Chondrocyte (in vitro differentiated cells): ENCODE measurements around the gene SMARCA4. TPM values are rescaled to one million over a fixed set of nuclear protein-coding genes. Genes with fewer than 3 reads are reported as not detected.

Experiments used
- DNase-seq: peaks from one replicate; pipeline ENCODE4 v3.0.0; 2021; ENCODE audit warnings: mixed read lengths, low spot score
- H3K27ac Mint-ChIP-seq: one replicate; pipeline ENCODE4 v1.8.0; 2021; ENCODE audit warnings: mild to moderate bottlenecking, moderate library complexity, mixed read lengths; ENCODE audit not compliant: unreplicated experiment
- H3K27me3 Mint-ChIP-seq: 2 replicates; pipeline ENCODE4 v1.8.0; 2021; ENCODE audit warnings: low read depth, mixed read lengths
- H3K36me3 Mint-ChIP-seq: 2 replicates; pipeline ENCODE4 v1.8.0; 2021; ENCODE audit warnings: low read depth, mixed read lengths
- H3K4me1 Mint-ChIP-seq: 2 replicates; pipeline ENCODE4 v1.8.0; 2021; ENCODE audit warnings: low read depth, mild to moderate bottlenecking, mixed read lengths
- H3K4me3 Mint-ChIP-seq: one replicate; pipeline ENCODE4 v1.8.0; 2021; ENCODE audit warnings: mild to moderate bottlenecking, moderate library complexity, mixed read lengths; ENCODE audit not compliant: unreplicated experiment
- H3K9me3 Mint-ChIP-seq: 2 replicates; pipeline ENCODE4 v1.8.0; 2021; ENCODE audit warnings: low read depth, mixed read lengths
- total RNA-seq: library from RNA; stranded (reverse); gene quantifications from 3 replicates; pipeline ENCODE4 v1.2.1, GENCODE V29; 2021
- TF ChIP-seq, protein P1 (sequence below): fragments of 200-600 bp; sonication (generic); IDR thresholded peaks from 2 replicates; pipeline ENCODE4 v1.5.0; 2021; ENCODE audit warnings: antibody characterized with exemption, mild to moderate bottlenecking, moderate library complexity

Gene SMARCA4
- total RNA-seq, 1 donor from 2014 or later = 107 TPM

DNA sequence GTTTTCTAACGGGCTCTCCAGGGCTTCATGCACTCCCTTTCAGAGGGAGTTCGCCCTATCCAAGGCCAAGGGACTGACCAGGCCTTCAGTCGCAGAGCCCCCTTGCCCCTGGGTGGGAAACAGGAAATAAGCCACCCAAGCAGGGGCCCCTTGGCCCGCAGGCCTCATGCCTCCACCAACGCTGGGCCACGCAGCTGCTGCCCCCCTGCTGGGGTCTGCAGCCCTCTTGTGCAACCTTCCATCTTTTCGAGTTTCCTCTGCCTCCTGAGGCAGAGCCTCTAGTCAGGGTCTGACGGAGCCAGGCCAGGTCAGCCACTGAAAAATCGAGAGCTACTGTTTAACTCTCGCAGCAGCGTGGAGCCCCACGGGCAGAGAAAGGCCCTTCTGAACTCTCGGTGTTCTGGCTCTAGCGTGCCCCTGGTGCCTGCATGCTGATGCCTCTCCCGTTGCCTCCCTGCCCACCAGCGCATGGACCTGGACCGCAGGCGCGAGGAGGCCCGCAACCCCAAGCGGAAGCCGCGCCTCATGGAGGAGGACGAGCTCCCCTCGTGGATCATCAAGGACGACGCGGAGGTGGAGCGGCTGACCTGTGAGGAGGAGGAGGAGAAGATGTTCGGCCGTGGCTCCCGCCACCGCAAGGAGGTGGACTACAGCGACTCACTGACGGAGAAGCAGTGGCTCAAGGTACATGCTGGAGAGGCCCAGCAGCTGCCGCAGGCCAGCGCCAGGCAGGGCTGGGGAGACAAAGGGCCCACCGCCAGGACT, 73.8 kb downstream of the SMARCA4 start:
- Mint-ChIP-seq H3K9me3 (no peaks in the 10 kb centered on the region), H3K36me3 (peaks cover 40% of the 10 kb centered on the region), H3K4me1 (peaks cover 6% of the 10 kb centered on the region), H3K4me3 (no peak overlapping the region), H3K27me3 (no peaks in the 10 kb centered on the region), H3K27ac (no peak overlapping the region)
- TF ChIP-seq, protein P1, sequence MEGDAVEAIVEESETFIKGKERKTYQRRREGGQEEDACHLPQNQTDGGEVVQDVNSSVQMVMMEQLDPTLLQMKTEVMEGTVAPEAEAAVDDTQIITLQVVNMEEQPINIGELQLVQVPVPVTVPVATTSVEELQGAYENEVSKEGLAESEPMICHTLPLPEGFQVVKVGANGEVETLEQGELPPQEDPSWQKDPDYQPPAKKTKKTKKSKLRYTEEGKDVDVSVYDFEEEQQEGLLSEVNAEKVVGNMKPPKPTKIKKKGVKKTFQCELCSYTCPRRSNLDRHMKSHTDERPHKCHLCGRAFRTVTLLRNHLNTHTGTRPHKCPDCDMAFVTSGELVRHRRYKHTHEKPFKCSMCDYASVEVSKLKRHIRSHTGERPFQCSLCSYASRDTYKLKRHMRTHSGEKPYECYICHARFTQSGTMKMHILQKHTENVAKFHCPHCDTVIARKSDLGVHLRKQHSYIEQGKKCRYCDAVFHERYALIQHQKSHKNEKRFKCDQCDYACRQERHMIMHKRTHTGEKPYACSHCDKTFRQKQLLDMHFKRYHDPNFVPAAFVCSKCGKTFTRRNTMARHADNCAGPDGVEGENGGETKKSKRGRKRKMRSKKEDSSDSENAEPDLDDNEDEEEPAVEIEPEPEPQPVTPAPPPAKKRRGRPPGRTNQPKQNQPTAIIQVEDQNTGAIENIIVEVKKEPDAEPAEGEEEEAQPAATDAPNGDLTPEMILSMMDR = no peak
- no peak for DNase-seq

DNA sequence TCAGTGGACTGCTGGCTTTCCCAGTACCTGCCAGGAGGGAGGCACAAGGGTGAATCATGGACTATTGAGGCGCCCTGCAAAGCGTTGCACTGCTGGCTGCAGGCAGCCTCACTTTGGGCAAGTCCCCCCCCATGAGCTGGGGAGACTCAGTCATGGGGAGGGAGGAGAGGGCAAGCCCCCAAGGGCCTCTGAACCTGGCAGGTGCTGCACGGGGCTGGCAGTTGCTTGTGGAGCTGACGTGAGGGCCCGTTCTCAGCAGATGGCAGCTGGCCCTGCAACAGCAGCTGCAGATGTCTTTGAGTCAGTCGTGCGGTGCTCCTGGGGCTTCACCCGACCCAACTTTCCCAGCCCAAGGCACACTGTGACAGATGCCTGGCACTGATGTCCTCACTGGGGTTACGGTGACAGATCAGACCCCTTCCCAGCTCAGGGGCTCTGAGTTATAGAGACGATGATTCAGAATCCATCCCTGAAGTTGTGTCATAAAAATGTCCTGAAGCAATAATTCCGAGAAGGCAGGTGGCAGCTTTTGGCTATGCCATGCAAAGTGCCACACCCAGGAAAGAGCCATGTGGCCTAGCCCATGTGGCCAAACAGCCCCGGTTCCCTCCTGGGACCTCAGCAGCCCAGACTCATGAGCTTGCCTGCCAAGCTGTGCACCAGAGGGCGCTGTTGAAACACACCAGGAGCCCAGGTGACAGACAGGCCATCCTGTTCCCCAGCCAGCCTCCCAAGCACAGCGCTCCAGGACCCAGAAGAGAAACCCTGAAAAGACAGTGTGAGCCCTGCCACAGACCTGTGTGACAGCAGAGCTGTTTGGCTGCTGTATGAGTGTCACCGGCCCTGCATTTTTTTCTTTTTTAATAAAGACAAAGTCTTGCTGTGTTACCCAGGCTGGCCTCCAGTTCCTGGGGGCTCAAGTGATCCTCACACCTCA, 74.9 kb downstream of the SMARCA4 start:
- H3K4me1 Mint-ChIP-seq = peaks cover 6% of the 10 kb centered on the region
- H3K4me3 Mint-ChIP-seq = no peak overlapping the region
- H3K36me3 Mint-ChIP-seq = peaks cover 34% of the 10 kb centered on the region
- no peaks in the 10 kb centered on the region for H3K27me3 Mint-ChIP-seq
- no peaks in the 10 kb centered on the region for H3K9me3 Mint-ChIP-seq
- TF ChIP-seq, protein P1 = peak; percentile 95
- peak overlapping the region; percentile 63 for H3K27ac Mint-ChIP-seq
- no peak for DNase-seq

DNA sequence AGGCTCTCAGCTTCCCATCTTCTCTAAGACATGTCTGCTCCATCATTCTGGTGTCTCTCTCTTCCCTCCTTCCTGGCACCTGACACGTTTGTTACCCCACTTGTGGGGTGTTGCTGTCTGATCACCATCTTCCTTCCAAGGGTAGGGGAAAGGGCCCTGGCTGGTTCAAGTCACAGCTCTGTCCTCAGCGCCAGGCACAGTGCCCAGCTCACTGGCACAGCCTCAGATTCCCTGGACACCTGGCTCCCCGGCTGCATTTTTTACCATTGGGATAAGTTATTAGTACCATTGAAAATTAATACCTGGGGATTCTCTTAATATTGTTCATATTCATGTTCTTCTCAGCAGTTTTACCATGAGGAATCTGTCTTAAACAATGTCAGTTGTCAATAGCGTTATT, 77.7 kb downstream of the SMARCA4 start:
- Mint-ChIP-seq H3K27ac (no peak overlapping the region), H3K27me3 (no peaks in the 10 kb centered on the region), H3K9me3 (no peaks in the 10 kb centered on the region)

DNA sequence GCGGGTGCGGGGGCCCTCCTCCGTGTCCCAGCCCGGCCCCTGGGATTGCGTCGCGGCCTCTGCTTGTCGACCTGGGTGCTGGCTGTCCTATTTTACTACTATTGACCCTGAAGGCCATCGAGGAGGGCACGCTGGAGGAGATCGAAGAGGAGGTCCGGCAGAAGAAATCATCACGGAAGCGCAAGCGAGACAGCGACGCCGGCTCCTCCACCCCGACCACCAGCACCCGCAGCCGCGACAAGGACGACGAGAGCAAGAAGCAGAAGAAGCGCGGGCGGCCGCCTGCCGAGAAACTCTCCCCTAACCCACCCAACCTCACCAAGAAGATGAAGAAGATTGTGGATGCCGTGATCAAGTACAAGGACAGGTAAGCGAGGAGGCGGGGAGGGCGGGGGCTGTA, 80.4 kb downstream of the SMARCA4 start:
- Mint-ChIP-seq H3K9me3 (no peaks in the 10 kb centered on the region), H3K27me3 (no peaks in the 10 kb centered on the region), H3K36me3 (peaks cover 41% of the 10 kb centered on the region), H3K4me1 (no peaks in the 10 kb centered on the region), H3K27ac (no peak overlapping the region), H3K4me3 (no peak overlapping the region)
- TF ChIP-seq, protein P1 = no peak
- DNase-seq = no peak

More for the DNA sequence above, 77.7 kb downstream of the SMARCA4 start:
- Mint-ChIP-seq H3K36me3 (peaks cover 40% of the 10 kb centered on the region), H3K4me1 (peaks cover 6% of the 10 kb centered on the region), H3K4me3 (no peak overlapping the region)
- TF ChIP-seq, protein P1 = no peak
- no peak for DNase-seq

DNA sequence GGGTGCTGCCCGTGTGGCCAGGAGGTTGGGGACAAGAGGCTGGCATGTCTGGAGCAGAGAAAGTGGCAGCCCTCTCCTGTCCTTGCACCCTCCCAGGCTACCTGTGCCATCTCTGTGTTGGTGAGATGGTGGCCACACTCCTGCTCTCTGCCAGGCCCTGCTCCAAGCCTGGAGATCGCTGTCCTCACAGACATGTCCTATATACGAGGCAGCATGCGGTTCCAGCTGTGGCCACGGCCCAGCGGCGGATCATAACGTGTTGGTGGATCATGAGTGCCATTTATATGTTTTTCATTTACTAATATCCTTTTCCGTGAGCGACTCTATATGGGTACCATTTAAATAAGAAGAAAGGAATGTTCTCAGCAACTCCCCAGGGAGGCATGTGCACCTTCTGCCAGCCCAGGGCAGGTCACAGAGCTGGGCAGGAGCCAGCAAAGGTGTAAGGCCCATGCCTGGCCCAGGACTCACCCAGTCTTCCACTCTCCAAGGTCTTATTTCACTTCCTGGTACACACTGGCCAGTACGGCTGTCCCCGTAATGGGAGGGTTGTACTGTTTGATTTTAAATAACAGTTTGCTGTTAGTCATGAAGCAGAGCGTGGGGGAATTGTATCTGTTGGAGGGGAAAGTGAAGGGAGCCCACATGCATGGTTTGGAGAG, 81.3 kb downstream of the SMARCA4 start:
- Mint-ChIP-seq H3K4me1 (no peaks in the 10 kb centered on the region), H3K27ac (no peak overlapping the region), H3K36me3 (peaks cover 38% of the 10 kb centered on the region), H3K27me3 (no peaks in the 10 kb centered on the region), H3K4me3 (no peak overlapping the region), H3K9me3 (no peaks in the 10 kb centered on the region)
- DNase-seq = no peak
- TF ChIP-seq, protein P1 = no peak
